Esophagus muscularis mucosa (tissue), 4 donors: ENCODE measurements around the gene PRKAR2A.

Source experiments
- EP300 ChIP-seq: sonication (generic); formaldehyde crosslinking; IDR thresholded peaks from one replicate; pipeline ENCODE4 v1.6.1; 2017; ENCODE audit warnings: antibody characterized with exemption
- POLR2A ChIP-seq: fragments of 450-650 bp; IDR thresholded peaks from one replicate; pipeline ENCODE4 v1.6.1; 2017; ENCODE audit warnings: antibody characterized with exemption, moderate library complexity, mild to moderate bottlenecking, low read depth
- POLR2AphosphoS5 ChIP-seq, 2 donors: sonication (generic); formaldehyde crosslinking; IDR thresholded peaks; one replicate each; pipeline ENCODE4 v1.6.1; 2017; ENCODE audit warnings: antibody characterized with exemption in 2 of 2
- TF ChIP-seq, protein P1 (sequence below), 3 experiments: fragments of 200-600 bp in 2 of 3; fragments of 450-650 bp in 1 of 3; sonication (generic) in 2 of 3; IDR thresholded peaks; one replicate each; pipeline ENCODE4 v1.5.1; 2017 to 2019; ENCODE audit warnings: antibody characterized with exemption in 3 of 3, mild to moderate bottlenecking in 2 of 3, moderate library complexity in 1 of 3

DNA sequence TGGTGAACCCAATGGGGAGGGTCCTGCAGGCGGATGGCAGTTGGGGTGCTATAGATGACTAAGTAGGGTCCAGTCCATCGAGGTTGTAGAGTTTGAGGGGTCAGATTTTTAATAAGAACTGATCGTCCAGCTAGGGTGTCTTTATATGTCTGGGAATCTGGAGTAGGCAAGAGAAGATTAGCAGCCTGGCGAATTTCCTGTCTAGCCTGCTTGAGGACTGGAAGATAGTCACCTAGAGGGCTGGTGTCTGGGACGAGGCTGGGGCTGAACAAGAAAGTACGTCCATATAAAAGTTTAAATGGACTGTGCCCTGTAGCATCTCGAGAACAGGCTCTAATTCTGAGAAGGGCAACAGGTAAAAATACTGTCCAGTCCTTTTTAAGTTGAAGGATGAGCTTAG lies 123.9 kb downstream of the PRKAR2A start:
- TF ChIP-seq, protein P1, sequence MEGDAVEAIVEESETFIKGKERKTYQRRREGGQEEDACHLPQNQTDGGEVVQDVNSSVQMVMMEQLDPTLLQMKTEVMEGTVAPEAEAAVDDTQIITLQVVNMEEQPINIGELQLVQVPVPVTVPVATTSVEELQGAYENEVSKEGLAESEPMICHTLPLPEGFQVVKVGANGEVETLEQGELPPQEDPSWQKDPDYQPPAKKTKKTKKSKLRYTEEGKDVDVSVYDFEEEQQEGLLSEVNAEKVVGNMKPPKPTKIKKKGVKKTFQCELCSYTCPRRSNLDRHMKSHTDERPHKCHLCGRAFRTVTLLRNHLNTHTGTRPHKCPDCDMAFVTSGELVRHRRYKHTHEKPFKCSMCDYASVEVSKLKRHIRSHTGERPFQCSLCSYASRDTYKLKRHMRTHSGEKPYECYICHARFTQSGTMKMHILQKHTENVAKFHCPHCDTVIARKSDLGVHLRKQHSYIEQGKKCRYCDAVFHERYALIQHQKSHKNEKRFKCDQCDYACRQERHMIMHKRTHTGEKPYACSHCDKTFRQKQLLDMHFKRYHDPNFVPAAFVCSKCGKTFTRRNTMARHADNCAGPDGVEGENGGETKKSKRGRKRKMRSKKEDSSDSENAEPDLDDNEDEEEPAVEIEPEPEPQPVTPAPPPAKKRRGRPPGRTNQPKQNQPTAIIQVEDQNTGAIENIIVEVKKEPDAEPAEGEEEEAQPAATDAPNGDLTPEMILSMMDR (IDR thresholded peaks at IDR 0.05), result no peak
- no peak for TF ChIP-seq EP300
- TF ChIP-seq POLR2AphosphoS5 (IDR thresholded peaks at IDR 0.05), result no peak
- TF ChIP-seq POLR2A, result no peak
